ENCODE results near the gene ARFIP1. TPM values are rescaled to one million over a fixed set of nuclear protein-coding genes. Genes with fewer than 3 reads are reported as not detected.

ARFIP1 gene
- polyA plus RNA-seq, 3 donors = 11.7 to 28.4 (median 27.2) TPM

GRCh38 chr4:152735396-152735859 is 44.3 kb upstream of the ARFIP1 start:
- Mint-ChIP-seq H3K4me3 (no peak overlapping the region), H3K36me3 (peaks cover 0 to 2% of the 10 kb centered on the region in 2 donors), H3K4me1 (peaks cover 25% of the 10 kb centered on the region), H3K27ac (no peak overlapping the region), H3K9me3 (no peaks in the 10 kb centered on the region), H3K27me3 (ENCODE audit: low read depth in 3 of 3) (peaks cover 0 to 2% (median 0%) of the 10 kb centered on the region in 3 donors)
- intact Hi-C loops (cut with micrococcal nuclease) = loop anchor here in 1 of 2 donors (10.0 kb wide), 1 partner anchor 281 kb away; no protein-coding TSS in a partner anchor
- H4K20me1 ChIP-seq (ENCODE audit: insufficient read depth, low read length) = no peaks in the 10 kb centered on the region
- no peak overlapping the region for H3K9ac ChIP-seq (ENCODE audit: insufficient read depth, low read length, poor library complexity, severe bottlenecking)
- peak; percentile 79 for TF ChIP-seq CTCF (IDR thresholded peaks at IDR 0.05)
- no peaks in the 10 kb centered on the region for H3K9me3 ChIP-seq (replicated peaks in 1 of 2; ENCODE audit: control insufficient read depth in 1 of 2, insufficient read depth in 1 of 2, low read length in 2 of 2)
- no CpG with 5 or more reads among the region's 2 CpGs for WGBS (ENCODE audit: insufficient coverage)
- no peaks in the 10 kb centered on the region for H3K36me3 ChIP-seq (replicated peaks in 1 of 2; ENCODE audit: control insufficient read depth in 1 of 2, insufficient read depth in 2 of 2, low read length in 2 of 2)
- H3K27me3 ChIP-seq (ENCODE audit: control insufficient read depth in 2 of 2, insufficient read depth in 2 of 2, low read length in 2 of 2) = no peaks in the 10 kb centered on the region
- no peak overlapping the region for H3K4me3 ChIP-seq (replicated peaks in 1 of 3; ENCODE audit: low read depth in 2 of 3, low read length in 3 of 3)
- H3K4me1 ChIP-seq (ENCODE audit: control insufficient read depth in 1 of 2, insufficient read depth in 2 of 2, low read length in 2 of 2) = peaks cover 19 to 23% of the 10 kb centered on the region in 2 donors
- H3K79me2 ChIP-seq (ENCODE audit: insufficient read depth, low read length) = no peaks in the 10 kb centered on the region
- DNase-seq = peak in 2 of 3 donors; percentile 21 to 42
- no peak overlapping the region for H3K27ac ChIP-seq (ENCODE audit: low read depth in 1 of 2, low read length in 2 of 2)
- no peak overlapping the region for H3K4me2 ChIP-seq (replicated peaks; ENCODE audit: extremely low read depth, low read length, poor library complexity, severe bottlenecking)
- H2AFZ ChIP-seq (ENCODE audit: insufficient read depth, low read depth, low read length, poor library complexity, severe bottlenecking) = no peak overlapping the region

DNA sequence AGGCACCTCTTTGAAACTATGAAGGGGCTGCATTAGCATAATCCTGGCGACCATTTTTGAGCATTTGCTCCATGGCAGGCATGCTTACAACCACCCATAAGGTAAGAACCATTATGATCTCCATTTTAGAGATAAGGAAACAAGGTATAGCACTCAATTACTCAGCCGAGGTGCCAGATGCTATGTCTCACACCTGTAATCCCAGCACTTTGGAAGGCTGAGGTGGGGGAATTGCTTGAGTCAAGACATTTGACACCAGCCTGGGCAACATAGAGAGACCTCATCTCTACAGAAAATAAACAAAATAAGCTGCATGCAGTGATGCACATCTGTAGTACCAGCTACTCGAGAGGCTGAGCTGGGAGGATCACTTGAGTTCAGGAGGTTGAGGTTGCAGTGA is 43.8 kb upstream of the ARFIP1 start:
- intact Hi-C loops (cut with micrococcal nuclease) = loop anchor here in 1 of 2 donors (10.0 kb wide), 1 partner anchor 281 kb away; no protein-coding TSS in a partner anchor
- H3K4me3 Mint-ChIP-seq = no peak overlapping the region
- H3K27ac ChIP-seq (ENCODE audit: low read depth in 1 of 2, low read length in 2 of 2) = no peak overlapping the region
- no peak overlapping the region for H3K4me2 ChIP-seq (replicated peaks; ENCODE audit: extremely low read depth, low read length, poor library complexity, severe bottlenecking)
- H3K4me1 Mint-ChIP-seq = peaks cover 25% of the 10 kb centered on the region
- H3K27ac Mint-ChIP-seq = no peak overlapping the region
- no peak for DNase-seq
- H3K79me2 ChIP-seq (ENCODE audit: insufficient read depth, low read length) = no peaks in the 10 kb centered on the region
- no CpG with 5 or more reads among the region's 3 CpGs for WGBS (ENCODE audit: insufficient coverage)
- H3K4me1 ChIP-seq (ENCODE audit: control insufficient read depth in 1 of 2, insufficient read depth in 2 of 2, low read length in 2 of 2) = peaks cover 19 to 23% of the 10 kb centered on the region in 2 donors
- no peaks in the 10 kb centered on the region for H4K20me1 ChIP-seq (ENCODE audit: insufficient read depth, low read length)
- H2AFZ ChIP-seq (ENCODE audit: insufficient read depth, low read depth, low read length, poor library complexity, severe bottlenecking) = no peak overlapping the region
- no peak overlapping the region for H3K4me3 ChIP-seq (replicated peaks in 1 of 3; ENCODE audit: low read depth in 2 of 3, low read length in 3 of 3)
- no peaks in the 10 kb centered on the region for H3K27me3 ChIP-seq (ENCODE audit: control insufficient read depth in 2 of 2, insufficient read depth in 2 of 2, low read length in 2 of 2)
- peaks cover 0 to 2% (median under 1%) of the 10 kb centered on the region in 3 donors for H3K27me3 Mint-ChIP-seq (ENCODE audit: low read depth in 3 of 3)
- peaks cover 0 to 2% of the 10 kb centered on the region in 2 donors for H3K36me3 Mint-ChIP-seq
- H3K9me3 ChIP-seq (replicated peaks in 1 of 2; ENCODE audit: control insufficient read depth in 1 of 2, insufficient read depth in 1 of 2, low read length in 2 of 2) = no peaks in the 10 kb centered on the region
- no peaks in the 10 kb centered on the region for H3K36me3 ChIP-seq (replicated peaks in 1 of 2; ENCODE audit: control insufficient read depth in 1 of 2, insufficient read depth in 2 of 2, low read length in 2 of 2)
- no peak overlapping the region for H3K9ac ChIP-seq (ENCODE audit: insufficient read depth, low read length, poor library complexity, severe bottlenecking)
- TF ChIP-seq CTCF (IDR thresholded peaks at IDR 0.05) = no peak
- no peaks in the 10 kb centered on the region for H3K9me3 Mint-ChIP-seq
